ENCODE results near the gene FUT8. TPM values are rescaled to one million over a fixed set of nuclear protein-coding genes. Genes with fewer than 3 reads are reported as not detected.

FUT8 gene
- total RNA-seq, 1 experiment from 2014 or later = 33.0 TPM

DNA sequence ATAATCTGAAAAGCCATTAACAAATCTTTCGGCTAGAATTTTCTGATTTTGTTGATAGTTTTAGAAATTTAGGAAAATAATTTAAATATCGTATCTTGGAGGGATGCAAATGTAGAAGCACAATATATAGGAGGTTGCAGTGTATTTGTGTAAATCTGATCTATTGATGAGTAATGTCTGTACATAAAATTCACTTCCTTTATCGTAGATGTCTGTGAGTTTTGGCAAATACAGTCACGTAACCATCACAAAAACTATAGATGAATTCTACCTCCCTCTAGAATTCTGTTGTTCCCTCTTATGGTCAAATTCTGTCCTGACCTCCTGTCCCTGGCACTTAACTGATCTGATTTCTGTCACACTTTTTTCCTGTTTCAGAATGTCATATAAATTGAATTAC lies 151.8 kb downstream of the FUT8 start:
- no peaks in the 10 kb centered on the region for H3K36me3 ChIP-seq (ENCODE audit: insufficient read depth, low read length)
- H3K9me3 ChIP-seq (ENCODE audit: low read length) = no peaks in the 10 kb centered on the region
- H3K4me1 ChIP-seq (ENCODE audit: low read length) = no peaks in the 10 kb centered on the region
- peaks cover 29% of the 10 kb centered on the region for H3K79me2 ChIP-seq (ENCODE audit: low read length)
- H3K4me3 ChIP-seq (ENCODE audit: low read length) = no peak overlapping the region
- no peaks in the 10 kb centered on the region for H3K9me2 ChIP-seq (replicated peaks; ENCODE audit: insufficient read depth, low read length)
- H3K9ac ChIP-seq (ENCODE audit: low read length) = no peak overlapping the region
- no peaks in the 10 kb centered on the region for H4K20me1 ChIP-seq (ENCODE audit: insufficient read depth, low read depth, low read length)
- no peak for DNase-seq
- no peak overlapping the region for H3K4me2 ChIP-seq (ENCODE audit: low read depth, low read length, poor library complexity, severe bottlenecking)
- no peak overlapping the region for H2AFZ ChIP-seq (ENCODE audit: low read length)
- H3K27ac ChIP-seq (ENCODE audit: low read length) = no peak overlapping the region
- no peaks in the 10 kb centered on the region for H3K27me3 ChIP-seq (ENCODE audit: low read length)

GRCh38 chr14:65565948-65566347 lies 153.4 kb downstream of the FUT8 start:
- Histone ChIP-seq H3K9me2 (replicated peaks; ENCODE audit: insufficient read depth, low read length) (no peaks in the 10 kb centered on the region), H3K9me3 (ENCODE audit: low read length) (no peaks in the 10 kb centered on the region), H3K79me2 (ENCODE audit: low read length) (peaks cover 38% of the 10 kb centered on the region), H3K4me1 (ENCODE audit: low read length) (no peaks in the 10 kb centered on the region), H3K4me3 (ENCODE audit: low read length) (no peak overlapping the region), H4K20me1 (ENCODE audit: insufficient read depth, low read depth, low read length) (no peaks in the 10 kb centered on the region), H3K4me2 (ENCODE audit: low read depth, low read length, poor library complexity, severe bottlenecking) (no peak overlapping the region), H3K9ac (ENCODE audit: low read length) (no peak overlapping the region), H3K27me3 (ENCODE audit: low read length) (no peaks in the 10 kb centered on the region), H2AFZ (ENCODE audit: low read length) (no peak overlapping the region), H3K27ac (ENCODE audit: low read length) (no peak overlapping the region), H3K36me3 (ENCODE audit: insufficient read depth, low read length) (no peaks in the 10 kb centered on the region)
- DNase-seq = no peak

GRCh38 chr14:65566820-65567522 lies 154.4 kb downstream of the FUT8 start:
- Histone ChIP-seq H3K4me3 (ENCODE audit: low read length) (no peak overlapping the region), H3K27me3 (ENCODE audit: low read length) (no peaks in the 10 kb centered on the region), H3K36me3 (ENCODE audit: insufficient read depth, low read length) (no peaks in the 10 kb centered on the region), H2AFZ (ENCODE audit: low read length) (no peak overlapping the region), H3K4me2 (ENCODE audit: low read depth, low read length, poor library complexity, severe bottlenecking) (no peak overlapping the region), H3K27ac (ENCODE audit: low read length) (no peak overlapping the region), H3K4me1 (ENCODE audit: low read length) (no peaks in the 10 kb centered on the region), H3K79me2 (ENCODE audit: low read length) (peaks cover 46% of the 10 kb centered on the region), H3K9ac (ENCODE audit: low read length) (no peak overlapping the region), H3K9me3 (ENCODE audit: low read length) (no peaks in the 10 kb centered on the region), H3K9me2 (replicated peaks; ENCODE audit: insufficient read depth, low read length) (no peaks in the 10 kb centered on the region), H4K20me1 (ENCODE audit: insufficient read depth, low read depth, low read length) (no peaks in the 10 kb centered on the region)
- no peak for DNase-seq

DNA sequence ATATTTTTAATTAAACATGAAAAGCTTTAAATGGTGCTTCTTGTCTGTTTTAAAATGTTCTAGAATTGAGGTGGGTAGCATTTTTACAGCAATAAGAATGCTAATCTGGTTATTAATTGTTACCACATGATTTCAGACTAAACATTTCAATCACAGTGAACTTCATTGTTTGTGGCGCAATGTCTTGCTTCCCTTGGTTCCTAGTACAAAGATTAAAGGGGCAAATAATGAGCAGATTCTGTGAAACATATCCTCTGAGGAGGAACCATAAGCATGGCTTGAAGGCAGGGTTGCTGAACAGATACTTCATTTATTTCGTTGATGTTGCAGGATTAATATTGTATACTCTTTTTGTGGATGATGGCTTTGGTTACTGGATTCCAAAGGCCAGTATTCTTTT lies 162.1 kb downstream of the FUT8 start:
- no peak overlapping the region for H3K4me3 ChIP-seq (ENCODE audit: low read length)
- H2AFZ ChIP-seq (ENCODE audit: low read length) = no peak overlapping the region
- no peaks in the 10 kb centered on the region for H3K9me2 ChIP-seq (replicated peaks; ENCODE audit: insufficient read depth, low read length)
- H4K20me1 ChIP-seq (ENCODE audit: insufficient read depth, low read depth, low read length) = no peaks in the 10 kb centered on the region
- H3K9ac ChIP-seq (ENCODE audit: low read length) = no peak overlapping the region
- no peaks in the 10 kb centered on the region for H3K27me3 ChIP-seq (ENCODE audit: low read length)
- H3K36me3 ChIP-seq (ENCODE audit: insufficient read depth, low read length) = no peaks in the 10 kb centered on the region
- peaks cover 10% of the 10 kb centered on the region for H3K4me1 ChIP-seq (ENCODE audit: low read length)
- no peak for DNase-seq
- peaks cover 42% of the 10 kb centered on the region for H3K79me2 ChIP-seq (ENCODE audit: low read length)
- no peaks in the 10 kb centered on the region for H3K9me3 ChIP-seq (ENCODE audit: low read length)
- H3K27ac ChIP-seq (ENCODE audit: low read length) = no peak overlapping the region
- no peak overlapping the region for H3K4me2 ChIP-seq (ENCODE audit: low read depth, low read length, poor library complexity, severe bottlenecking)

- DNase-seq = no peak
- H3K4me2 ChIP-seq (ENCODE audit: low read depth, low read length, poor library complexity, severe bottlenecking) = no peak overlapping the region
Observed at GRCh38 chr14:65575389-65575788, 162.9 kb downstream of the FUT8 start.

DNA sequence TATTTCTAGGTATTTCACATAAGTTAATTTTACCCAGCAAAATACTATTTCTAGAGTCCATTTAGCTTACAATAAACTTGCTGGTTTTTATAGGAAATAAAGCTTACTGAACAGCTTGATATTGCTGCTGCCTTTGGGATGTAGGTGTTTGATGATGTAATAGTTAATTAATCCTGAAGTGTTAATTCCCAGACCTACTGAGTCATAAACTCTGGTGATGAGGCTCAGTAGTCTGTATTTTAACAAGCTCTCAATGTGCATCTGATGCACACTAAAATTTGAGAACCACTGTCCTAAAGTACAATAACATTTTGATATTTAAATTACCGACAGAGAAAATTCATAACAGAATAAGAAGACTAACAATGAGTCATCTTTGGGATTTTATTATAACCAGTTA lies 168.4 kb downstream of the FUT8 start:
- no peak overlapping the region for H3K27ac ChIP-seq (ENCODE audit: low read length)

More at GRCh38 chr14:65575389-65575788, 162.9 kb downstream of the FUT8 start:
- no peaks in the 10 kb centered on the region for H3K9me3 ChIP-seq (ENCODE audit: low read length)
- no peak overlapping the region for H3K4me3 ChIP-seq (ENCODE audit: low read length)
- no peaks in the 10 kb centered on the region for H3K27me3 ChIP-seq (ENCODE audit: low read length)
- peaks cover 35% of the 10 kb centered on the region for H3K79me2 ChIP-seq (ENCODE audit: low read length)
- H3K36me3 ChIP-seq (ENCODE audit: insufficient read depth, low read length) = no peaks in the 10 kb centered on the region
- no peak overlapping the region for H3K27ac ChIP-seq (ENCODE audit: low read length)
- peaks cover 11% of the 10 kb centered on the region for H3K4me1 ChIP-seq (ENCODE audit: low read length)
- H2AFZ ChIP-seq (ENCODE audit: low read length) = no peak overlapping the region
- H3K9ac ChIP-seq (ENCODE audit: low read length) = no peak overlapping the region
- no peaks in the 10 kb centered on the region for H4K20me1 ChIP-seq (ENCODE audit: insufficient read depth, low read depth, low read length)
- no peaks in the 10 kb centered on the region for H3K9me2 ChIP-seq (replicated peaks; ENCODE audit: insufficient read depth, low read length)

DNA sequence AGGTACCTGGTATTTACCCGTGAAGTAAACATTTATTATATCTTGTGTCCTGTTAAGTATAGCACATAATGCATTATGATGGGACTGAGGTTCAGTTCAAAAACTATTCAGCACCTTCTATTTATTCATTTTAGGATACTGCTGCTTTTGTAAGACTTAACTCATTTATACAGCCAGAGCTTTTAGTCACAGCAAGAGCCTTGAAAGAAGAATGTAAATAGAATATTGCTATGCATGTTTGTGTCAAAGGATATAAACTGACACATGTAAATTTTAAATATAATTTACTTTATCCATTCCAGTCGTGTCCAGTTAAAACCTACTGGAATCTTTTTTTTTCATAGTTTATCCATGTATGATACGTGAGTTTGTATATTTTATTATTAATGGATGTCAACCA lies 168.8 kb downstream of the FUT8 start:
- no peaks in the 10 kb centered on the region for H4K20me1 ChIP-seq (ENCODE audit: insufficient read depth, low read depth, low read length)
- no peaks in the 10 kb centered on the region for H3K9me3 ChIP-seq (ENCODE audit: low read length)
- H3K9ac ChIP-seq (ENCODE audit: low read length) = no peak overlapping the region
- H3K4me2 ChIP-seq (ENCODE audit: low read depth, low read length, poor library complexity, severe bottlenecking) = no peak overlapping the region
- peaks cover 16% of the 10 kb centered on the region for H3K79me2 ChIP-seq (ENCODE audit: low read length)
- no peak overlapping the region for H3K4me3 ChIP-seq (ENCODE audit: low read length)
- H2AFZ ChIP-seq (ENCODE audit: low read length) = no peak overlapping the region
- H3K4me1 ChIP-seq (ENCODE audit: low read length) = peaks cover 11% of the 10 kb centered on the region
- no peaks in the 10 kb centered on the region for H3K9me2 ChIP-seq (replicated peaks; ENCODE audit: insufficient read depth, low read length)
- H3K36me3 ChIP-seq (ENCODE audit: insufficient read depth, low read length) = no peaks in the 10 kb centered on the region
- no peaks in the 10 kb centered on the region for H3K27me3 ChIP-seq (ENCODE audit: low read length)
- DNase-seq = no peak
- no peak overlapping the region for H3K27ac ChIP-seq (ENCODE audit: low read length)

More for the DNA sequence above, 168.4 kb downstream of the FUT8 start:
- H3K4me1 ChIP-seq (ENCODE audit: low read length) = peaks cover 11% of the 10 kb centered on the region
- no peak for DNase-seq
- no peaks in the 10 kb centered on the region for H3K9me2 ChIP-seq (replicated peaks; ENCODE audit: insufficient read depth, low read length)
- no peaks in the 10 kb centered on the region for H3K9me3 ChIP-seq (ENCODE audit: low read length)
- no peaks in the 10 kb centered on the region for H3K27me3 ChIP-seq (ENCODE audit: low read length)
- peaks cover 20% of the 10 kb centered on the region for H3K79me2 ChIP-seq (ENCODE audit: low read length)
- no peak overlapping the region for H3K9ac ChIP-seq (ENCODE audit: low read length)
- H3K4me2 ChIP-seq (ENCODE audit: low read depth, low read length, poor library complexity, severe bottlenecking) = no peak overlapping the region
- H4K20me1 ChIP-seq (ENCODE audit: insufficient read depth, low read depth, low read length) = no peaks in the 10 kb centered on the region
- H3K36me3 ChIP-seq (ENCODE audit: insufficient read depth, low read length) = no peaks in the 10 kb centered on the region
- H2AFZ ChIP-seq (ENCODE audit: low read length) = no peak overlapping the region
- H3K4me3 ChIP-seq (ENCODE audit: low read length) = no peak overlapping the region

DNA sequence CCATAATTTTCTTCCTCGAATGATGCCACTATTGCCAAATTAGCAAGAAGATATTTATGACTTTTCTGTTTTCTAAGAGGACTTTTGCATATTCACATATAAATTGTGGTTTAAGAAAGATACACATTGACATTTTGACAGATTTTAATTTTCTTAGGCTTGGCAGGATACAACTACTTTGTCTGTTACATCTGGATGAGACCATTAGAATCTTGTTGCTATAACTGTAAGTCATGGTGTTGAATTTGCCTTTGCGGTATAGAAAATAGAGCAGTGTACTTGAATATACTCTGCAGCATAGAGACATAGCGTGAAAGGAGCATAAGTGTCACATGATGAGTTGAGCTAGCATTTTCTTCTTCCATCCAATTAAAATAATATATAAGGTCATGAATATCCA lies 169.3 kb downstream of the FUT8 start:
- Histone ChIP-seq H3K9me2 (replicated peaks; ENCODE audit: insufficient read depth, low read length) (no peaks in the 10 kb centered on the region), H3K79me2 (ENCODE audit: low read length) (peaks cover 16% of the 10 kb centered on the region), H3K4me2 (ENCODE audit: low read depth, low read length, poor library complexity, severe bottlenecking) (no peak overlapping the region), H3K4me1 (ENCODE audit: low read length) (peaks cover 11% of the 10 kb centered on the region), H3K9ac (ENCODE audit: low read length) (no peak overlapping the region), H4K20me1 (ENCODE audit: insufficient read depth, low read depth, low read length) (no peaks in the 10 kb centered on the region), H3K27ac (ENCODE audit: low read length) (no peak overlapping the region), H3K9me3 (ENCODE audit: low read length) (no peaks in the 10 kb centered on the region), H3K4me3 (ENCODE audit: low read length) (no peak overlapping the region), H3K36me3 (ENCODE audit: insufficient read depth, low read length) (no peaks in the 10 kb centered on the region), H3K27me3 (ENCODE audit: low read length) (no peaks in the 10 kb centered on the region), H2AFZ (ENCODE audit: low read length) (no peak overlapping the region)
- DNase-seq = no peak
